ENCODE measurements around the gene ADAM15. TPM values are rescaled to one million over a fixed set of nuclear protein-coding genes. Genes with fewer than 3 reads are reported as not detected.
A peak's percentile ranks its signal among the peaks of the same experiment; 100 is the strongest.

The ADAM15 gene
- total RNA-seq, 1 donor from 2014 or later, result 382 TPM

DNA sequence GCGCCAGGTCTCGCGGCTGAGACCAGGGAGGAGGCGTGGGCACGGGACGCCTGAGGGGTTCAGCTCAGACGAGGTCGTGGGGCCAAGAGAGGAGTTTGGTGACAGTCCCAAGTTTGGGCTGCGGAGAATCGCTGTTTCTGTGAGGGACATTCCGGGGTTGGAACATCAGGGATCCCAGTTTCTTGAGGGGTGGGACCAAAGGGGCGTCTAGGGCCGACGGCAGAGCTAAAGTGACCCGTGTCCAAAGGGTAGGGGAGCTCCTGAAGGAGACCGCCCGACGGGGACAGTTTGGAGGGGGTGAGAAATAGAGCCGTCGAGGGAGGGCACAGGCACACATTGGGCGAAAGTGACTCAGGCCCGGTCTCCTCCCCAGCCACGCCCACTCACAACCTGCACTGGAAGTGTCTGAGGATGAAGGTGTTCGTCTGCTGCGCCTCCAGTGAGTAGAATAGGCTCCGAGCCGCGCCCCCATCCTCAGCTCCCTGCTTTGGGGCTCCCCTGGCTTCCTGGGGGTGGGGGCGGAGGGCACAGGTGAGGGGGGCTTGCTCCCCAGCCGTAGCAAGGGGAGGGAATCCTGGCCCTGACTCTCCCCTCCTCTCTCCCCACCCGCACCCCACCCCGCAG lies 34.5 kb downstream of the ADAM15 start:
- H3K27ac Mint-ChIP-seq (ENCODE audit: unreplicated experiment), result no peak overlapping the region
- H3K4me1 Mint-ChIP-seq (ENCODE audit: unreplicated experiment), result peaks cover 25% of the 10 kb centered on the region
- no peaks in the 10 kb centered on the region for H3K9me3 Mint-ChIP-seq (ENCODE audit: unreplicated experiment)
- TF ChIP-seq, protein P1, sequence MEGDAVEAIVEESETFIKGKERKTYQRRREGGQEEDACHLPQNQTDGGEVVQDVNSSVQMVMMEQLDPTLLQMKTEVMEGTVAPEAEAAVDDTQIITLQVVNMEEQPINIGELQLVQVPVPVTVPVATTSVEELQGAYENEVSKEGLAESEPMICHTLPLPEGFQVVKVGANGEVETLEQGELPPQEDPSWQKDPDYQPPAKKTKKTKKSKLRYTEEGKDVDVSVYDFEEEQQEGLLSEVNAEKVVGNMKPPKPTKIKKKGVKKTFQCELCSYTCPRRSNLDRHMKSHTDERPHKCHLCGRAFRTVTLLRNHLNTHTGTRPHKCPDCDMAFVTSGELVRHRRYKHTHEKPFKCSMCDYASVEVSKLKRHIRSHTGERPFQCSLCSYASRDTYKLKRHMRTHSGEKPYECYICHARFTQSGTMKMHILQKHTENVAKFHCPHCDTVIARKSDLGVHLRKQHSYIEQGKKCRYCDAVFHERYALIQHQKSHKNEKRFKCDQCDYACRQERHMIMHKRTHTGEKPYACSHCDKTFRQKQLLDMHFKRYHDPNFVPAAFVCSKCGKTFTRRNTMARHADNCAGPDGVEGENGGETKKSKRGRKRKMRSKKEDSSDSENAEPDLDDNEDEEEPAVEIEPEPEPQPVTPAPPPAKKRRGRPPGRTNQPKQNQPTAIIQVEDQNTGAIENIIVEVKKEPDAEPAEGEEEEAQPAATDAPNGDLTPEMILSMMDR (IDR thresholded peaks at IDR 0.05; ENCODE audit: unreplicated experiment), result no peak
- no peak for DNase-seq (ENCODE audit: low spot score)
- H3K36me3 Mint-ChIP-seq (ENCODE audit: low read depth, unreplicated experiment), result peaks cover 14% of the 10 kb centered on the region
- peak overlapping the region; percentile 92 for H3K4me3 Mint-ChIP-seq (ENCODE audit: unreplicated experiment)
- H3K27me3 Mint-ChIP-seq (ENCODE audit: unreplicated experiment), result peaks cover 30% of the 10 kb centered on the region

DNA sequence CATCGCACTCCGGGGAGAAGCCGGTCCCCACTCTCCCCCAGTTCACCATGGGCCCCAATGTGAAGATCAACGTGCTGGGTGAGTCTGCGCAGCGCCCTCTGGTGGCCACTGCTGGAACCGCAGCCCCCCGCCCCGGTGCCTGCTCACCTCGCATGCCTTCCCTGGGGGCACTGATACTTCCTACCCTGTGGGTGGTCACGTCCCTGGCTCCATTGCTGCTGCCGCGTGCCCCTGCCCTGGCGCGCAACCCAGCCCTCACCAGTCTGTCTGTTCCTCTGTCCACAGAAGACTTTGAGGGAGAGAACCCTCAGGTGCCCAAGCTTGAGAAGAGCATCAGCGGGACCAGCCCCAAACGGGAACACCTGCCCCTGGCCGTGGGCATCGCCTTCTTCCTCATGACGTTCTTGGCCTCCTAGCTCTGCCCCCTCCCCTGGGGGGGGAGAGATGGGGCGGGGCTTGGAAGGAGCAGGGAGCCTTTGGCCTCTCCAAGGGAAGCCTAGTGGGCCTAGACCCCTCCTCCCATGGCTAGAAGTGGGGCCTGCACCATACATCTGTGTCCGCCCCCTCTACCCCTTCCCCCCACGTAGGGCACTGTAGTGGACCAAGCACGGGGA lies 35.1 kb downstream of the ADAM15 start:
- TF ChIP-seq, protein P1 (IDR thresholded peaks at IDR 0.05; ENCODE audit: unreplicated experiment), result peak; percentile 99
- no peaks in the 10 kb centered on the region for H3K9me3 Mint-ChIP-seq (ENCODE audit: unreplicated experiment)
- DNase-seq (ENCODE audit: low spot score), result peak; percentile 82
- H3K4me3 Mint-ChIP-seq (ENCODE audit: unreplicated experiment), result no peak overlapping the region
- H3K27ac Mint-ChIP-seq (ENCODE audit: unreplicated experiment), result no peak overlapping the region
- H3K4me1 Mint-ChIP-seq (ENCODE audit: unreplicated experiment), result peaks cover 24% of the 10 kb centered on the region
- peaks cover 26% of the 10 kb centered on the region for H3K27me3 Mint-ChIP-seq (ENCODE audit: unreplicated experiment)
- H3K36me3 Mint-ChIP-seq (ENCODE audit: low read depth, unreplicated experiment), result peaks cover 13% of the 10 kb centered on the region

DNA sequence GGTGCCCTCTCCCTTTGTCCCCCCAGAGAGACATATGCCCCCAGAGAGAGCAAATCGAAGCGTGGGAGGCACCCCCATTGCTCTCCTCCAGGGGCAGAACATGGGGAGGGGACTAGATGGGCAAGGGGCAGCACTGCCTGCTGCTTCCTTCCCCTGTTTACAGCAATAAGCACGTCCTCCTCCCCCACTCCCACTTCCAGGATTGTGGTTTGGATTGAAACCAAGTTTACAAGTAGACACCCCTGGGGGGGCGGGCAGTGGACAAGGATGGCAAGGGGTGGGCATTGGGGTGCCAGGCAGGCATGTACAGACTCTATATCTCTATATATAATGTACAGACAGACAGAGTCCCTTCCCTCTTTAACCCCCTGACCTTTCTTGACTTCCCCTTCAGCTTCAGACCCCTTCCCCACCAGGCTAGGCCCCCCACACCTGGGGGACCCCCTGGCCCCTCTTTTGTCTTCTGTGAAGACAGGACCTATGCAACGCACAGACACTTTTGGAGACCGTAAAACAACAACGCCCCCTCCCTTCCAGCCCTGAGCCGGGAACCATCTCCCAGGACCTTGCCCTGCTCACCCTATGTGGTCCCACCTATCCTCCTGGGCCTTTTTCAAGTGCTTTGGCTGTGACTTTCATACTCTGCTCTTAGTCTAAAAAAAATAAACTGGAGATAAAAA lies 35.9 kb downstream of the ADAM15 start:
- H3K27ac Mint-ChIP-seq (ENCODE audit: unreplicated experiment), result no peak overlapping the region
- DNase-seq (ENCODE audit: low spot score), result no peak
- peaks cover 20% of the 10 kb centered on the region for H3K4me1 Mint-ChIP-seq (ENCODE audit: unreplicated experiment)
- TF ChIP-seq, protein P1 (IDR thresholded peaks at IDR 0.05; ENCODE audit: unreplicated experiment), result no peak
- H3K9me3 Mint-ChIP-seq (ENCODE audit: unreplicated experiment), result no peaks in the 10 kb centered on the region
- peak overlapping the region; percentile 70 for H3K4me3 Mint-ChIP-seq (ENCODE audit: unreplicated experiment)
- H3K36me3 Mint-ChIP-seq (ENCODE audit: low read depth, unreplicated experiment), result peaks cover 9% of the 10 kb centered on the region
- peaks cover 22% of the 10 kb centered on the region for H3K27me3 Mint-ChIP-seq (ENCODE audit: unreplicated experiment)

DNA sequence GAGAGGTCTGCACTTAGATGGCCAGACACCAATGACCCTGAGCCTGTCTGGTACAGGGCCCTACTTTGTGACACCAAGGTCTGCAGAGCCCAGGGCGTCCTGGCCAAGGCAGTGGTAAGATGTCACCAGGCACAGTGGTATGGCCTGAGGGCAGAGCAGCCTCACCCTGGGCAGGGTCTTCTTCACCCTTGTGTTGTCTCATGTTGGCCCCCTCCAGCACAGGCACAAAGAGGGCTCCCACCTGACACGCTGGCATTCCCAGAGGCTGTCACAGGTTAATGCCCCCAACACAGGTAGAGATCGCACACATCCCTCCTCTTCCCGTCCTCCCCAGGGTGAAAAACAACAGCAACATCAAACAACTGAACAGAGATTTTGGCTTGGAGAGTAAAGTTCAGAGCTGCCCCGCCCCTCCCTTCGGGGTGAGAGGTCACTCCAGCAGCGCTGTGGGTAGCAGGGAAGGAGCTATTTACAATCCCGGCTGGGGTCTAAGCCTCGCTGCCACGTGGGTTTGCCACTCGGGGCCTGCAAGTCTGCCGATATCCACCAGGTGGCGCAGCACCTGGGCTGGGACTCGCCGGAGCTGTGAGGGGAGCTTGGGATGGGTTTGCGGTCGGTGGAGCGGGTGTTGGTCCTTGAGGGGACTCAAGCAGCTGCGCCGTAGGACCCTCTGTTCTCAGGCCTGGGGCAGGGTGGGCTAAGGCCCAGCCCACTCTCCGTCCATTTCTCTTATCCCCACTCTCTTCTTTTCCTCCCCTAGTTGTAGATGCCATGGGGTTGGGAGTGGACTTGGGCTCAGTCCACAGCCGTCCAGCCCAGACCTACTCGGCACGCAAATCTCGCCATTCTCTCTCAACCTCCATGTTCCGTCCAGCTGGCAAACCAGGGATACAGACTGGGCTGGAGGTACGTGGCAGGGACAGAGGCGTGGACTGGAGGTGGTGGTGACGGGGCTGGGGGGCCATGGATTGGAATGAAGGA lies 40.2 kb downstream of the ADAM15 start:
- no peak overlapping the region for H3K27ac Mint-ChIP-seq (ENCODE audit: unreplicated experiment)
- H3K36me3 Mint-ChIP-seq (ENCODE audit: low read depth, unreplicated experiment), result peaks cover 14% of the 10 kb centered on the region
- peaks cover 15% of the 10 kb centered on the region for H3K27me3 Mint-ChIP-seq (ENCODE audit: unreplicated experiment)
- TF ChIP-seq, protein P1 (IDR thresholded peaks at IDR 0.05; ENCODE audit: unreplicated experiment), result peak; percentile 99
- H3K4me1 Mint-ChIP-seq (ENCODE audit: unreplicated experiment), result peaks cover 32% of the 10 kb centered on the region
- peak overlapping the region; percentile 29 for H3K4me3 Mint-ChIP-seq (ENCODE audit: unreplicated experiment)
- DNase-seq (ENCODE audit: low spot score), result peak; percentile 95
- H3K9me3 Mint-ChIP-seq (ENCODE audit: unreplicated experiment), result no peaks in the 10 kb centered on the region
